Measurements from ENCODE around the gene PCDH15. TPM values are rescaled to one million over a fixed set of nuclear protein-coding genes. Genes with fewer than 3 reads are reported as not detected.

The PCDH15 gene
- total RNA-seq, 1 experiment from 2014 or later: 0.59 TPM

- Mint-ChIP-seq H3K9me3 (peaks cover 5% of the 10 kb centered on the region), H3K4me3 (no peak overlapping the region), H3K27me3 (ENCODE audit: low read depth) (no peaks in the 10 kb centered on the region), H3K27ac (no peak overlapping the region), H3K36me3 (peaks cover 5% of the 10 kb centered on the region), H3K4me1 (no peaks in the 10 kb centered on the region)
- DNase-seq (ENCODE audit: low spot score) (no peak), ATAC-seq (no peak)
- ChIA-PET CTCF (no interaction called here), POLR2A (no interaction called here)
- TF ChIP-seq ZBTB21 (CRISPR knock-in tag; IDR thresholded peaks at IDR 0.05; ENCODE audit: borderline replicate concordance) (no peak), E2F5 (CRISPR knock-in tag; IDR thresholded peaks at IDR 0.05) (no peak), ZNF219 (CRISPR knock-in tag; IDR thresholded peaks at IDR 0.05; ENCODE audit: borderline replicate concordance) (no peak), FOXJ3 (CRISPR knock-in tag; IDR thresholded peaks at IDR 0.05; ENCODE audit: borderline replicate concordance) (no peak)
These were observed 180.7 kb downstream of the PCDH15 start for GRCh38 chr10:54620352-54620751.

- ChIA-PET CTCF (no interaction called here), POLR2A (no interaction called here)
- no peaks in the 10 kb centered on the region for H3K27me3 Mint-ChIP-seq (ENCODE audit: low read depth)
- no peak for TF ChIP-seq AFF4 (CRISPR knock-in tag; IDR thresholded peaks at IDR 0.05; ENCODE audit: borderline replicate concordance)
- no peak for TF ChIP-seq ELF4 (CRISPR knock-in tag; IDR thresholded peaks at IDR 0.05; ENCODE audit: low read depth)
- TF ChIP-seq E2F5 (CRISPR knock-in tag; IDR thresholded peaks at IDR 0.05): no peak
- TF ChIP-seq MYBL2 (CRISPR knock-in tag; IDR thresholded peaks at IDR 0.05): no peak
- TF ChIP-seq AR (CRISPR knock-in tag; IDR thresholded peaks at IDR 0.05): no peak
- no peak overlapping the region for H3K4me3 Mint-ChIP-seq
- ATAC-seq (no peak), DNase-seq (ENCODE audit: low spot score) (no peak)
- H3K36me3 Mint-ChIP-seq: no peaks in the 10 kb centered on the region
- H3K4me1 Mint-ChIP-seq: peaks cover 6% of the 10 kb centered on the region; the same call in 1 of the 2 replicates
- H3K9me3 Mint-ChIP-seq: no peaks in the 10 kb centered on the region
- no peak overlapping the region for H3K27ac Mint-ChIP-seq
These were observed 187.0 kb downstream of the PCDH15 start for GRCh38 chr10:54614072-54614471.

GRCh38 chr10:54613162-54613561 is 187.9 kb downstream of the PCDH15 start:
- ATAC-seq: no peak

More at GRCh38 chr10:54613162-54613561, 187.9 kb downstream of the PCDH15 start:
- no peak for TF ChIP-seq CREB1 (CRISPR knock-in tag; IDR thresholded peaks at IDR 0.05)
- TF ChIP-seq IRF2 (CRISPR knock-in tag; IDR thresholded peaks at IDR 0.05; ENCODE audit: borderline replicate concordance, low read depth): no peak
- no peak for TF ChIP-seq MYBL2 (CRISPR knock-in tag; IDR thresholded peaks at IDR 0.05)
- no peak for TF ChIP-seq ZNF263 (CRISPR knock-in tag; IDR thresholded peaks at IDR 0.05; ENCODE audit: low read depth)
- TF ChIP-seq ZBTB43 (CRISPR knock-in tag; IDR thresholded peaks at IDR 0.05): no peak
- TF ChIP-seq ZNF219 (CRISPR knock-in tag; IDR thresholded peaks at IDR 0.05; ENCODE audit: borderline replicate concordance): no peak
- Mint-ChIP-seq H3K36me3 (no peaks in the 10 kb centered on the region), H3K4me1 (peaks cover 11% of the 10 kb centered on the region), H3K27me3 (ENCODE audit: low read depth) (no peaks in the 10 kb centered on the region), H3K9me3 (no peaks in the 10 kb centered on the region), H3K4me3 (no peak overlapping the region), H3K27ac (0 out of 2 replicates have a peak overlapping the region, but pooled peaks have one; percentile 35)
- ChIA-PET CTCF (no interaction called here), POLR2A (no interaction called here)
- no peak for DNase-seq (ENCODE audit: low spot score)

All from WTC11 (cell line).